Measurements from ENCODE around the gene CNTN5.

- TF ChIP-seq CTCF (conservative IDR thresholded peaks at IDR 0.05 in 1 of 2, IDR thresholded peaks at IDR 0.05 in 1 of 2; ENCODE audit: low read depth in 1 of 2, low read length in 2 of 2), result no peak
- TF ChIP-seq EZH2 (IDR thresholded peaks at IDR 0.05; ENCODE audit: low read length, missing control alignments), result no peak
These were observed 1183.0 kb downstream of the CNTN5 start for GRCh38 chr11:100203789-100204188.
